H1 (cell line): ENCODE data around the gene CEACAM16. TPM values are rescaled to one million over a fixed set of nuclear protein-coding genes. Genes with fewer than 3 reads are reported as not detected.

Source experiments
- CTCF ChIA-PET: fragments of 300-600 bp; sonication (Branson Sonifier 250); formaldehyde crosslinking; loops from one replicate; lab custom pipeline; 2021; ENCODE audit not compliant: partially characterized antibody; lab: Charles Lee
- POLR2A ChIA-PET: fragments of 300-600 bp; sonication (Branson Sonifier 250); formaldehyde crosslinking; loops from one replicate; lab custom pipeline; 2021; ENCODE audit warnings: inconsistent platforms; ENCODE audit not compliant: partially characterized antibody; lab: Charles Lee
- DNase-seq, 2 experiments: peaks; one replicate each; pipeline versions ENCODE4 v3.0.0 to v3.0.0-alpha.2; 2010 to 2022; ENCODE audit warnings: low spot score in 2 of 2, low read depth in 1 of 2, mixed read lengths in 1 of 2
- FAIRE-seq: peaks from 2 replicates; lab custom pipeline; 2011; peaks lifted over from hg19 to GRCh38; lab: Jason Lieb, UNC
- H2AFZ ChIP-seq: 2 replicates; pipeline ENCODE4 v1.8.1; 2012; ENCODE audit warnings: low read length, inconsistent platforms
- H2AK5ac ChIP-seq: 2 replicates; pipeline ENCODE4 v1.6.1; 2013; ENCODE audit warnings: low read depth, low read length
- H2BK120ac ChIP-seq: replicated peaks from 2 replicates; pipeline ENCODE3; 2013; ENCODE audit warnings: low read depth, low read length, inconsistent platforms
- H2BK12ac ChIP-seq: 2 replicates; pipeline ENCODE4 v1.6.1; 2013; ENCODE audit warnings: low read depth, low read length
- H2BK15ac ChIP-seq: 2 replicates; pipeline ENCODE4 v1.6.1; 2013; ENCODE audit warnings: low read length
- H2BK20ac ChIP-seq: 2 replicates; pipeline ENCODE4 v1.6.1; 2013; ENCODE audit warnings: low read length
- H2BK5ac ChIP-seq: 2 replicates; pipeline ENCODE4 v1.6.1; 2013; ENCODE audit warnings: low read depth, low read length
- H3K14ac ChIP-seq: 2 replicates; pipeline ENCODE4 v1.6.1; 2013; ENCODE audit warnings: inconsistent platforms; ENCODE audit not compliant: insufficient read length
- H3K18ac ChIP-seq: 2 replicates; pipeline ENCODE4 v1.6.1; 2013; ENCODE audit warnings: low read length; ENCODE audit errors: extremely low read depth
- H3K23ac ChIP-seq: 2 replicates; pipeline ENCODE4 v1.6.1; 2013; ENCODE audit warnings: inconsistent platforms; ENCODE audit not compliant: insufficient read length
- H3K23me2 ChIP-seq: 2 replicates; pipeline ENCODE4 v1.6.1; 2013; ENCODE audit warnings: low read depth, low read length
- H3K27ac ChIP-seq: 2 replicates; pipeline ENCODE4 v1.6.1; 2011; ENCODE audit warnings: low read depth, low read length, inconsistent platforms
- H3K27me3 ChIP-seq, 4 experiments: replicated peaks in 1 of 4; 1 replicate in 1 of 4; 2 replicates in 3 of 4; pipeline versions ENCODE4 v1.6.1 to v1.8.1; 2011 to 2013; ENCODE audit warnings: low read length in 3 of 4, mild to moderate bottlenecking in 3 of 4, inconsistent platforms in 2 of 4, mixed read lengths in 2 of 4, moderate library complexity in 1 of 4; ENCODE audit not compliant: control insufficient read depth in 3 of 4, insufficient read depth in 3 of 4; ENCODE audit errors: extremely low read depth in 1 of 4
- H3K36me3 ChIP-seq, 4 experiments: 2 replicates each; pipeline versions ENCODE4 v1.6.1 to v1.8.1; 2011 to 2013; ENCODE audit warnings: mild to moderate bottlenecking in 4 of 4, low read length in 3 of 4, moderate library complexity in 2 of 4, control low read depth in 1 of 4, inconsistent platforms in 1 of 4; ENCODE audit not compliant: insufficient read depth in 4 of 4, control insufficient read depth in 2 of 4
- H3K4ac ChIP-seq: replicated peaks from 2 replicates; pipeline ENCODE3; 2013; ENCODE audit warnings: low read length, low read depth, mixed read lengths, inconsistent platforms; ENCODE audit not compliant: insufficient read length
- H3K4me1 ChIP-seq, 4 experiments: replicated peaks in 1 of 4; 1 replicate in 1 of 4; 2 replicates in 3 of 4; pipeline versions ENCODE4 v1.6.1 to v1.8.1; 2011 to 2013; ENCODE audit warnings: low read length in 3 of 4, inconsistent platforms in 2 of 4, mixed read lengths in 1 of 4; ENCODE audit not compliant: insufficient read depth in 4 of 4, control insufficient read depth in 3 of 4
- H3K4me2 ChIP-seq, 2 experiments: 2 replicates each; pipeline versions ENCODE4 v1.6.1 to v1.8.1; 2011 to 2013; ENCODE audit warnings: low read depth in 2 of 2, low read length in 2 of 2, control low read depth in 1 of 2, inconsistent platforms in 1 of 2, mild to moderate bottlenecking in 1 of 2; ENCODE audit not compliant: insufficient read depth in 1 of 2
- H3K4me3 ChIP-seq, 4 experiments: fragments of 200-600, 300-600 bp in 1 of 4; sonication (generic), shearing (Covaris generic), sonication (Bioruptor Twin) in 1 of 4; 2 replicates each; pipeline versions ENCODE4 v1.5.1 to v1.8.1; 2011 to 2016; ENCODE audit warnings: low read length in 4 of 4, low read depth in 3 of 4, control low read depth in 2 of 4, inconsistent platforms in 2 of 4, mild to moderate bottlenecking in 2 of 4, mixed read lengths in 1 of 4, moderate library complexity in 1 of 4; ENCODE audit not compliant: insufficient read depth in 2 of 4; ENCODE audit errors: extremely low read depth in 1 of 4
- H3K56ac ChIP-seq: replicated peaks from 2 replicates; pipeline ENCODE3; 2013; ENCODE audit warnings: low read depth, mild to moderate bottlenecking, mixed read lengths, low read length, inconsistent platforms; ENCODE audit not compliant: insufficient read length
- H3K79me1 ChIP-seq: 2 replicates; pipeline ENCODE4 v1.6.1; 2013; ENCODE audit warnings: low read depth, low read length, control low read depth
- H3K79me2 ChIP-seq, 2 experiments: 2 replicates each; pipeline versions ENCODE4 v1.6.1 to v1.8.1; 2012 to 2013; ENCODE audit warnings: low read length in 2 of 2, mild to moderate bottlenecking in 2 of 2, inconsistent platforms in 1 of 2; ENCODE audit not compliant: insufficient read depth in 2 of 2, control insufficient read depth in 1 of 2
- H3K9ac ChIP-seq, 4 experiments: replicated peaks in 1 of 4; 1 replicate in 1 of 4; 2 replicates in 3 of 4; pipeline versions ENCODE4 v1.6.1 to v1.8.1; 2011 to 2013; ENCODE audit warnings: low read depth in 3 of 4, low read length in 3 of 4, control low read depth in 2 of 4, mild to moderate bottlenecking in 2 of 4, moderate library complexity in 2 of 4, inconsistent platforms in 1 of 4; ENCODE audit errors: extremely low read depth in 1 of 4
- H3K9me3 ChIP-seq, 2 experiments: 2 replicates each; pipeline versions ENCODE4 v1.6.1 to v1.8.1; 2012 to 2013; ENCODE audit warnings: mild to moderate bottlenecking in 2 of 2, moderate library complexity in 2 of 2, control low read depth in 1 of 2, inconsistent platforms in 1 of 2, low read depth in 1 of 2, low read length in 1 of 2, mixed read lengths in 1 of 2; ENCODE audit not compliant: insufficient read depth in 2 of 2
- H4K20me1 ChIP-seq, 2 experiments: replicated peaks in 1 of 2; 2 replicates each; pipeline versions ENCODE3 to v1.8.1; 2011 to 2013; ENCODE audit warnings: inconsistent platforms in 2 of 2, low read length in 2 of 2, mild to moderate bottlenecking in 1 of 2; ENCODE audit not compliant: insufficient read depth in 2 of 2, control insufficient read depth in 1 of 2
- H4K5ac ChIP-seq: 2 replicates; pipeline ENCODE4 v1.6.1; 2013; ENCODE audit warnings: low read length, low read depth, mixed read lengths, inconsistent platforms; ENCODE audit not compliant: insufficient read length
- H4K8ac ChIP-seq: 2 replicates; pipeline ENCODE4 v1.8.0; 2013; ENCODE audit warnings: mild to moderate bottlenecking, moderate library complexity, low read length, inconsistent platforms; ENCODE audit not compliant: insufficient read depth; ENCODE audit errors: extremely low read depth
- H4K91ac ChIP-seq: replicated peaks from 2 replicates; pipeline ENCODE3; 2013; ENCODE audit warnings: low read length, mixed read lengths, inconsistent platforms; ENCODE audit not compliant: insufficient read length
- ASH2L ChIP-seq: fragments of 200-600, 300-600 bp; sonication (generic); IDR thresholded peaks from one replicate; pipeline ENCODE4 v1.7.1; 2017; ENCODE audit warnings: low read length
- BCL11A ChIP-seq, 2 experiments: IDR thresholded peaks; one replicate each; pipeline ENCODE4 v1.6.1; 2011; ENCODE audit warnings: low read depth in 2 of 2, low read length in 2 of 2, mild to moderate bottlenecking in 2 of 2
- CREB1 ChIP-seq: IDR thresholded peaks from 2 replicates; pipeline ENCODE4 v1.6.1; 2012; ENCODE audit warnings: inconsistent platforms
- EZH2 ChIP-seq: fragments of 200-600 bp; sonication (generic); IDR thresholded peaks from 2 replicates; pipeline ENCODE4 v1.7.1; 2012; ENCODE audit warnings: low read depth, mild to moderate bottlenecking, moderate library complexity, low read length, inconsistent platforms; ENCODE audit not compliant: severe bottlenecking
- JUND ChIP-seq: IDR thresholded peaks from 2 replicates; pipeline ENCODE4 v1.6.1; 2011; ENCODE audit warnings: mild to moderate bottlenecking, improper control_type of control experiment, low read length
- RBBP5 ChIP-seq: IDR thresholded peaks from 2 replicates; pipeline ENCODE4 v1.7.1; 2012; ENCODE audit warnings: low read depth, mild to moderate bottlenecking, inconsistent platforms, low read length, moderate library complexity, borderline replicate concordance
- SP1 ChIP-seq: IDR thresholded peaks from 2 replicates; pipeline ENCODE4 v1.6.1; 2011; ENCODE audit warnings: low read depth, low read length
- SUZ12 ChIP-seq: fragments of 200-600 bp; sonication (generic); IDR thresholded peaks from 2 replicates; pipeline ENCODE4 v1.6.1; 2012; ENCODE audit warnings: mild to moderate bottlenecking, inconsistent platforms, low read length, moderate library complexity, mixed read lengths
- TAF7 ChIP-seq: optimal IDR thresholded peaks from 2 replicates; pipeline ENCODE3; 2011; ENCODE audit warnings: low read depth, mild to moderate bottlenecking, inconsistent platforms, low read length, moderate library complexity, borderline replicate concordance
- TCF12 ChIP-seq: IDR thresholded peaks from 2 replicates; pipeline ENCODE4 v1.6.1; 2011; ENCODE audit warnings: low read depth, mild to moderate bottlenecking, low read length
- WGBS, 2 experiments: shearing (Covaris generic) in 1 of 2; methylation state at CpG; one replicate each; pipeline versions ENCODE4 v1.1.6 to v1.1.7; 2013 to 2015; ENCODE audit warnings: low lambda C conversion rate in 2 of 2, mixed read lengths in 2 of 2, inconsistent platforms in 1 of 2, low coverage in 1 of 2, missing lambda C conversion rate in 1 of 2; ENCODE audit not compliant: insufficient replicate concordance in 2 of 2, insufficient coverage in 1 of 2, insufficient read length in 1 of 2; ENCODE audit errors: extremely low coverage in 1 of 2, missing lambda C conversion rate in 1 of 2; 5-methylcytosine and 5-hydroxymethylcytosine counted together
- polyA plus RNA-seq, 7 experiments: library from polyadenylated mRNA; depleted of rRNA in 3 of 7; stranded (reverse) in 5 of 7; unstranded in 2 of 7; fragments of >200 nt in 5 of 7; fragments of 200-250 nt in 2 of 7; gene quantifications; 1 replicate in 5 of 7; 2 replicates in 1 of 7; 4 replicates in 1 of 7; pipeline versions ENCODE4 v1.2.1 to v1.2.3, GENCODE V29; 2011 to 2013; ENCODE audit warnings: missing spikeins in 2 of 7, mixed read lengths in 2 of 7
- total RNA-seq: library from RNA; stranded (reverse); fragmentation: NEBNext Ultra II Directional; extraction: Animal tissue kit (Norgen Biotek cat#: 25700); gene quantifications from 2 replicates; pipeline ENCODE4 v1.2.1, GENCODE V29; 2021

The CEACAM16 gene
- total and polyA plus RNA-seq, 2 of the 8 experiments (the other 6 are each of a cell fraction or from before 2014, with no cell fraction given) = not detected

- H2AFZ ChIP-seq = no peak overlapping the region
- DNase-seq = peak in 1 of 2 experiments; percentile 70
These were observed 54.1 kb downstream of the CEACAM16 start for GRCh38 chr19:44752816-44753625.

More at GRCh38 chr19:44752816-44753625, 54.1 kb downstream of the CEACAM16 start:
- Histone ChIP-seq H2AK5ac (no peak overlapping the region), H4K20me1 (peaks cover 0 to 6% of the 10 kb centered on the region in 2 experiments), H4K91ac (no peak overlapping the region), H3K27me3 (peaks cover 36 to 86% (median 71%) of the 10 kb centered on the region in 4 experiments), H4K8ac (no peak overlapping the region; the same call in 1 of the 2 replicates), H3K23me2 (peaks cover 25% of the 10 kb centered on the region), H3K9ac (no peak overlapping the region), H3K27ac (no peak overlapping the region), H2BK12ac (0 out of 2 replicates have a peak overlapping the region, but pooled peaks have one; percentile 68), H3K18ac (no peak overlapping the region; the same call in 1 of the 2 replicates), H3K79me1 (no peaks in the 10 kb centered on the region), H4K5ac (no peak overlapping the region), H2BK5ac (peak overlapping the region; percentile 49; the same call in 1 of the 2 replicates), H3K4me1 (peaks cover 11 to 38% (median 15%) of the 10 kb centered on the region in 4 experiments), H3K56ac (no peak overlapping the region), H3K9me3 (no peaks in the 10 kb centered on the region), H3K36me3 (no peaks in the 10 kb centered on the region), H3K14ac (no peak overlapping the region), H3K23ac (no peak overlapping the region), H3K79me2 (no peaks in the 10 kb centered on the region), H2BK20ac (no peak overlapping the region), H3K4me3 (peak overlapping the region in 2 of 4 experiments; percentile 16 to 66; a peak in 4 of 8 replicates), H3K4me2 (peak overlapping the region; percentile 73 to 96), H2BK120ac (peak overlapping the region; percentile 67), H2BK15ac (no peak overlapping the region), H3K4ac (peak overlapping the region; percentile 76)
- TF ChIP-seq EZH2 (no peak), SP1 (no peak), CREB1 (peak; percentile 86), SUZ12 (peak; percentile 6; the same call in 1 of the 2 replicates), TCF12 (peak; percentile 48; the same call in 1 of the 2 replicates), TAF7 (no peak), RBBP5 (no peak), BCL11A (IDR thresholded peaks at IDR 0.05; ENCODE audit: low read depth in 2 of 2, low read length in 2 of 2) (no peak), JUND (no peak), ASH2L (no peak)
- WGBS, 2 experiments = 26% methylated on average over 11 of the region's 18 CpGs; no CpG with 5 or more reads in 1 of the 2 experiments
- CTCF ChIA-PET = interaction anchor here (0.6 to 4.0 kb wide), 7 partner anchors 14 to 29 kb away, joined by 3 to 32 read pairs (median 7); no protein-coding TSS in a partner anchor
- POLR2A ChIA-PET = interaction anchor here (0.9 to 1.7 kb wide), 4 partner anchors 9 to 96 kb away, joined by 3 to 6 read pairs (median 4); no protein-coding TSS in a partner anchor
- FAIRE-seq = no peak
